Measurements from ENCODE around the gene AKT3. TPM values are rescaled to one million over a fixed set of nuclear protein-coding genes. Genes with fewer than 3 reads are reported as not detected.

Gene AKT3
- total RNA-seq, 2 experiments from 2014 or later, result 28.3 to 31.5 TPM

DNA sequence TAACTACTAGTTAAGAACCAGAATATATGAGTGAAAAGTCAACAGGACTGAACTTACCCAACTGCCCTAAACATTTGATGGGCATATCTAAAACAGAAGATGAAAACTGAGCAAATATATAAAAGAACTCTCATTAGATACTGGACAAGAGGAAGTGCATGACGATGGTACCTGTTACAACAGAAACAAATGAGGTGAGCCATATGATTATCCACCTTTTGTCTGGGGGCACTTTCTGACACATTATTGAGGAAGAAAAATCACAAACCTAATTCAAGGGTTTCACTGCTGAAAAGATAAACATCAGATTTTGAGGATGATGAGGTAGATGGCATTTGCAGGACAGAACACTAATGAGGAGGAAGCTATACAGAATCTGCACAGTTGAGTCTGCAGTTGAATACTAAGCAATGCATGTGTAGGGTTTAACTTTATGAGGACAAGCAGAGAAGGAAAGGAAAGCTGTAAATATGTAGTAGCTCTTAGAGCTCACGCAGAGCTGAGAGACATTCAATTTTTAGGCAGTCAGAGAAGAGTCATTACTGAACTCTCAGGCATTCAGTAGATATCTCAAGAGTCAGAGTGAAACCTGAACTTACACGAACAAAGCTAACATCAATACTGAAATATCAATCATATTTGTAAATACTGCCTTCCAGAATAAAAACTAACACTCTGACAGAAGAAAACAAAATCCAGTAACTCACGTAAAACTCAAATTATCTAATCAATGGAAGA is 262.1 kb downstream of the AKT3 start:
- no peaks in the 10 kb centered on the region for H3K27me3 Mint-ChIP-seq
- POLR2A ChIA-PET, result no interaction called here
- H3K27ac Mint-ChIP-seq, result no peak overlapping the region
- H3K4me1 Mint-ChIP-seq, result peaks cover 18% of the 10 kb centered on the region
- CTCF ChIA-PET, result no interaction called here
- no peak for DNase-seq
- no peak overlapping the region for H3K4me3 Mint-ChIP-seq
- peaks cover 30% of the 10 kb centered on the region for H3K9me3 Mint-ChIP-seq
- peaks cover 44% of the 10 kb centered on the region for H3K36me3 Mint-ChIP-seq (ENCODE audit: low read depth)

- H3K4me3 Mint-ChIP-seq, result no peak overlapping the region
- no peaks in the 10 kb centered on the region for H3K27me3 Mint-ChIP-seq
- H3K4me1 Mint-ChIP-seq, result peaks cover 18% of the 10 kb centered on the region
- no peak overlapping the region for H3K27ac Mint-ChIP-seq
- ChIA-PET POLR2A (no interaction called here), CTCF (interaction anchor here (0.6 kb wide), 1 partner anchor 845 kb away, joined by 3 read pairs; no protein-coding TSS in a partner anchor)
- peaks cover 34% of the 10 kb centered on the region for H3K9me3 Mint-ChIP-seq
- peaks cover 49% of the 10 kb centered on the region for H3K36me3 Mint-ChIP-seq (ENCODE audit: low read depth)
- DNase-seq, result no peak
Observed at GRCh38 chr1:243587285-243587684, 262.8 kb downstream of the AKT3 start.

DNA sequence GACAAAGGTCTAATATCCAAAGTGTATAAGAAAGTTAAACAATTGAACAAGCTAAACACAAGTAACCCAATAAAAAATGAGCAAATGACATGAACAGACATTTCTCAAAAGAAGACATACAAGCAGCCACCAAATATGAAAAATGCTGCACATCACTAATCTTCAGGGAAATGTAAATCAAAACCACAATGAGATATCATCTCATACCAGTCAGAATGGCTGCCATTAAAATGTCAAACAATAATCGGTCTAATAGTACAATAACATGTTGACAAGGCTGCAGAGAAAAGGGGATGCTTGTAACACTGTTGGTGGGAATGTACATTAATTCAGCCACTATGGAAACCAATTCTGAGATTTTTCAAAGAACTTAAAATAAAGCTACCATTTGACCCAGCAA is 264.1 kb downstream of the AKT3 start:
- Mint-ChIP-seq H3K27ac (no peak overlapping the region), H3K4me3 (no peak overlapping the region), H3K9me3 (peaks cover 39% of the 10 kb centered on the region), H3K36me3 (ENCODE audit: low read depth) (peaks cover 50% of the 10 kb centered on the region), H3K4me1 (peaks cover 18% of the 10 kb centered on the region), H3K27me3 (no peaks in the 10 kb centered on the region)
- CTCF ChIA-PET, result interaction anchor here (0.7 to 1.1 kb wide), 2 partner anchors 44 to 88 kb away, joined by 3 read pairs; no protein-coding TSS in a partner anchor
- DNase-seq, result no peak
- POLR2A ChIA-PET, result no interaction called here

- H3K4me1 Mint-ChIP-seq, result no peaks in the 10 kb centered on the region
- CTCF ChIA-PET, result no interaction called here
- H3K9me3 Mint-ChIP-seq, result peaks cover 31% of the 10 kb centered on the region
- H3K27me3 Mint-ChIP-seq, result no peaks in the 10 kb centered on the region
- no peak for DNase-seq
- H3K4me3 Mint-ChIP-seq, result no peak overlapping the region
- H3K36me3 Mint-ChIP-seq (ENCODE audit: low read depth), result peaks cover 48% of the 10 kb centered on the region
- POLR2A ChIA-PET, result no interaction called here
- H3K27ac Mint-ChIP-seq, result no peak overlapping the region
Observed at GRCh38 chr1:243582326-243582725, 267.7 kb downstream of the AKT3 start.

- POLR2A ChIA-PET, result no interaction called here
- H3K36me3 Mint-ChIP-seq (ENCODE audit: low read depth), result peaks cover 45% of the 10 kb centered on the region
Observed at GRCh38 chr1:243580984-243581383, 269.1 kb downstream of the AKT3 start.

GRCh38 chr1:243580072-243580471 is 270.0 kb downstream of the AKT3 start:
- Mint-ChIP-seq H3K4me3 (no peak overlapping the region), H3K36me3 (ENCODE audit: low read depth) (peaks cover 38% of the 10 kb centered on the region), H3K9me3 (peaks cover 27% of the 10 kb centered on the region), H3K4me1 (no peaks in the 10 kb centered on the region), H3K27ac (no peak overlapping the region), H3K27me3 (no peaks in the 10 kb centered on the region)
- no peak for DNase-seq
- CTCF ChIA-PET, result no interaction called here
- POLR2A ChIA-PET, result no interaction called here

More at GRCh38 chr1:243580984-243581383, 269.1 kb downstream of the AKT3 start:
- DNase-seq, result no peak
- peaks cover 30% of the 10 kb centered on the region for H3K9me3 Mint-ChIP-seq
- no peak overlapping the region for H3K27ac Mint-ChIP-seq
- CTCF ChIA-PET, result no interaction called here
- H3K27me3 Mint-ChIP-seq, result no peaks in the 10 kb centered on the region
- no peaks in the 10 kb centered on the region for H3K4me1 Mint-ChIP-seq
- no peak overlapping the region for H3K4me3 Mint-ChIP-seq

GRCh38 chr1:243575070-243575469 is 275.0 kb downstream of the AKT3 start:
- H3K27ac Mint-ChIP-seq, result no peak overlapping the region
- H3K27me3 Mint-ChIP-seq, result no peaks in the 10 kb centered on the region
- H3K36me3 Mint-ChIP-seq (ENCODE audit: low read depth), result peaks cover 13% of the 10 kb centered on the region
- H3K9me3 Mint-ChIP-seq, result peaks cover 3% of the 10 kb centered on the region
- H3K4me1 Mint-ChIP-seq, result no peaks in the 10 kb centered on the region
- ChIA-PET POLR2A (no interaction called here), CTCF (interaction anchor here (0.6 kb wide), 1 partner anchor 297 kb away, joined by 3 read pairs; no protein-coding TSS in a partner anchor)
- no peak overlapping the region for H3K4me3 Mint-ChIP-seq
- DNase-seq, result no peak

DNA sequence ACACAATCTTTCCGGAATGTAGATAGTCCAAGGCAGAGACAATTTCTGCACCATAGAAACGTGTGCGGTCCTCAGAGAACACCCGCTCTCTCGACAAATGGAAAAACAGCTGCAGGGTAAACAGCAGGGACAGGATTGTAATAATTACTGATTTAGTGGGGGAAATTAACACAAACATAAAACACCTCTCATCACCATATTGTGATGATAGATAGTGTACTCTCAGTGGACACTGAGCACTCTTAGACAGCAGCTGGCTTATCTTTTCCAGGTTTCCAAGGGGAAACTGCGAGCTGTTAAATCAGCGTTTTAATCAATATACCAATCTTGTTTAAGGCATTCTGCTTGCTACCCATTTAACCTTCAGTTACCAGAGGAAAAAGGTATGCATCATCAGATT is 277.1 kb downstream of the AKT3 start:
- Mint-ChIP-seq H3K4me1 (no peaks in the 10 kb centered on the region), H3K27ac (no peak overlapping the region), H3K36me3 (ENCODE audit: low read depth) (peaks cover 10% of the 10 kb centered on the region), H3K27me3 (no peaks in the 10 kb centered on the region), H3K4me3 (no peak overlapping the region), H3K9me3 (no peaks in the 10 kb centered on the region)
- DNase-seq, result no peak
- CTCF ChIA-PET, result no interaction called here
- POLR2A ChIA-PET, result no interaction called here

- ChIA-PET CTCF (no interaction called here), POLR2A (no interaction called here)
- Mint-ChIP-seq H3K9me3 (no peaks in the 10 kb centered on the region), H3K36me3 (ENCODE audit: low read depth) (peaks cover 8% of the 10 kb centered on the region), H3K4me1 (no peaks in the 10 kb centered on the region), H3K27me3 (no peaks in the 10 kb centered on the region), H3K4me3 (no peak overlapping the region), H3K27ac (no peak overlapping the region)
- DNase-seq, result no peak
Observed at GRCh38 chr1:243568793-243569192, 281.2 kb downstream of the AKT3 start.

- Mint-ChIP-seq H3K27ac (no peak overlapping the region), H3K4me1 (no peaks in the 10 kb centered on the region), H3K36me3 (ENCODE audit: low read depth) (peaks cover 17% of the 10 kb centered on the region), H3K27me3 (no peaks in the 10 kb centered on the region), H3K4me3 (no peak overlapping the region), H3K9me3 (peaks cover 4% of the 10 kb centered on the region)
- CTCF ChIA-PET, result no interaction called here
- DNase-seq, result no peak
- POLR2A ChIA-PET, result no interaction called here
Observed at GRCh38 chr1:243564814-243565213, 285.2 kb downstream of the AKT3 start.

- Mint-ChIP-seq H3K4me1 (no peaks in the 10 kb centered on the region), H3K27me3 (no peaks in the 10 kb centered on the region), H3K9me3 (peaks cover 4% of the 10 kb centered on the region), H3K4me3 (no peak overlapping the region), H3K36me3 (ENCODE audit: low read depth) (peaks cover 19% of the 10 kb centered on the region), H3K27ac (no peak overlapping the region)
- POLR2A ChIA-PET, result no interaction called here
- CTCF ChIA-PET, result no interaction called here
- DNase-seq, result no peak
Observed at GRCh38 chr1:243563732-243564131, 286.3 kb downstream of the AKT3 start.

DNA sequence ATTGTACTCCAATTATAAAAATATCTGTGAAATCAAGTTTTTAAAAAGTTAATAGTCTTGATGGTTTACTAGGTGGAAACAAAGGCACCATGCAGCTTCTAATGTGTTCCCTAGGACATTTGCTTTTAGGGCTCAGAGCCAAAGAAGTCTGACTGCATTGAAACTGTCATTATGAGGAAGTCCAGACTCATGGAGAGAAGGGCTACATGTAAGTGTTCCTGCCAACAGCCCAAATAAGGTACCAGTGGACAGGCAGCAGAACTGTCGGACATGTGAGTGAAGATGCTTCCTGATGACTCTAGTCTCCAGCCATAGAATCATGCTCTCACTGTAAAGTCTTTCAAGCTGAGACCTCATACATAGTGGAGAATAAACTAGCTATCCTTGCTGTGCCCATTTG is 287.6 kb downstream of the AKT3 start:
- Mint-ChIP-seq H3K4me1 (no peaks in the 10 kb centered on the region), H3K9me3 (peaks cover 4% of the 10 kb centered on the region), H3K4me3 (no peak overlapping the region), H3K27me3 (no peaks in the 10 kb centered on the region), H3K36me3 (ENCODE audit: low read depth) (peaks cover 15% of the 10 kb centered on the region), H3K27ac (no peak overlapping the region)
- ChIA-PET CTCF (interaction anchor here (0.8 kb wide), 1 partner anchor 8 kb away, joined by 3 read pairs; no protein-coding TSS in a partner anchor), POLR2A (no interaction called here)
- DNase-seq, result no peak

DNA sequence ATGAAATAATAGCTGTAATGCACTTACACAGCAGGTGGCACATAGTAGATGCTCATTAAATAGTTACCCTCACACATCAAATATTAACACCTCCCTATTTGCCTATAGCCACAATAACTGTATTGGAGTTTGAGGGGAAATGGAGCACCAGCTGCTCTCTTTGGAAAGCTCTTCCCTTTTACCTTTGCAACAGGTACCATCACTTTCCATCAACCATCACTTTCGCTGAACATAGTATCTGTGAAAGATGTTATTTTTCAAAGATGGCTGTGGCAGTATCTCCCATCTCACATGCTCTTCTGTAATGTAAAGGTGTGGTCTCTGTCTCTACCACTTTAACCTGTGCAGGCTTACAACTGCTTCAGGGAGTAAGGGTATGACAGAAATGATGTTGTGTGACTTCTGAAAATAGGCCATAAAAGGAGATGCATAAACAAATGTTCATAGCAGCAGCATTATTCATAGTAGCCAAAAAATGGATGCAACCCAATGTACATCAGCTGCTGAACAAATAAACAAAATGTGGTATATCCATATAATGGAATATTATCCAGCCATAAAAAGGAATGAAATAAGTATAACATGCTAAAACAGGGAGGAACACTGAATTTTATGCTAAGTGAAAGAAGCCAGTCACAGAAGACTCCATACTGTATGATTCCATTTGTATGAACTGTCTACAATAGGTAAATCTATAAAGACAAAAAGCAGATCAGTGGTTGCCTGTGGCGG is 288.3 kb downstream of the AKT3 start:
- peaks cover 4% of the 10 kb centered on the region for H3K9me3 Mint-ChIP-seq
- no peaks in the 10 kb centered on the region for H3K27me3 Mint-ChIP-seq
- ChIA-PET CTCF (interaction anchor here (0.6 to 0.8 kb wide), 2 partner anchors 9 to 1122 kb away, joined by 3 read pairs; no protein-coding TSS in a partner anchor), POLR2A (no interaction called here)
- H3K27ac Mint-ChIP-seq, result no peak overlapping the region
- H3K4me1 Mint-ChIP-seq, result no peaks in the 10 kb centered on the region
- no peak for DNase-seq
- peaks cover 15% of the 10 kb centered on the region for H3K36me3 Mint-ChIP-seq (ENCODE audit: low read depth)
- H3K4me3 Mint-ChIP-seq, result no peak overlapping the region
